ENCODE data around the gene EIPR1.
"Not testable (repeated sequence)": the region's sequence is repeated elsewhere in the genome, so short reads cannot be mapped to it uniquely, and the experiment has no call there.

Gene EIPR1

GRCh38 chr2:3403587-3404334, 26.1 kb upstream of the EIPR1 start:
- no peak for DNase-seq (ENCODE audit: low spot score)

DNA sequence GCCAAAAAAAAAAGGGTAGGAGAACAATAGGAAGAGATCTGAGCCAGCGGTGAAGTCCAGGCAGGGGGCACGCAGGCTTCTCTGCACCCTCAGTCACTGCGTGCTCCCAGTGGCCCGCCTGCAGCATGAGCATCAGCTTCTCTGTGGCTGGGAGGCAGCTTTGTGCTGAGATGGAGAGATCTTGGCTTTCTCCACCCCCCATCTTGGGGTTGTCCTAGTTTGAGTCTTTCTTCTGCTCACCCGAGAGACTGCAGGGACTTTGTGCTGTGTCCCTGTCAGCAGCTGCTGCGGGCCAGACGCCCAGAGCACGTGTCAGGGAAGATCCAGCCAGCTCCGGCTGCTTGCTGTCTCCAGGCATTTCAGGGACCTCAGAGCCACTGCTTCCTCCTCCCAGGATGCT, 22.2 kb upstream of the EIPR1 start:
- peak; percentile 77 for DNase-seq (ENCODE audit: low spot score)

- DNase-seq (ENCODE audit: low spot score), result peak; percentile 34
Observed at GRCh38 chr2:3399381-3399780, 21.8 kb upstream of the EIPR1 start.

DNA sequence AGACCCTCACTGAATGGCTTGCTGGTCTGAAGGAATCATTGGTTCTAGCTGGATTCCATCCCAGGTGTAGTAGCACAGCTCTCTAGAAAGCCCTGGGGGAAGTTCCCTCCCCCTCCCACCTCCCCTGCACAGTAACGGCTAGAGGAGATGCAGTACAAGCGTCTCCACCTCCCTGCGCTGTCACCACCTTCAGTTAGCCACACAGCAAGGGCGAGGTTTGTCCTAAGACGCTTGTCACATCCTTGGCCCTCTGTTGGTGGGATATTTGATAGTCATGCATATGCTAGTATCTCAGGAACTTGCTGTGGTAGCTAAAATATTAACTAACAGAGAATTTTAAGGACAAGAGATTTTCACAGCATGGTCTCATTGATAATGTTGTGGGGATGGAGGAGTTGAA, 21.2 kb upstream of the EIPR1 start:
- DNase-seq (ENCODE audit: low spot score), result peak; percentile 57

DNA sequence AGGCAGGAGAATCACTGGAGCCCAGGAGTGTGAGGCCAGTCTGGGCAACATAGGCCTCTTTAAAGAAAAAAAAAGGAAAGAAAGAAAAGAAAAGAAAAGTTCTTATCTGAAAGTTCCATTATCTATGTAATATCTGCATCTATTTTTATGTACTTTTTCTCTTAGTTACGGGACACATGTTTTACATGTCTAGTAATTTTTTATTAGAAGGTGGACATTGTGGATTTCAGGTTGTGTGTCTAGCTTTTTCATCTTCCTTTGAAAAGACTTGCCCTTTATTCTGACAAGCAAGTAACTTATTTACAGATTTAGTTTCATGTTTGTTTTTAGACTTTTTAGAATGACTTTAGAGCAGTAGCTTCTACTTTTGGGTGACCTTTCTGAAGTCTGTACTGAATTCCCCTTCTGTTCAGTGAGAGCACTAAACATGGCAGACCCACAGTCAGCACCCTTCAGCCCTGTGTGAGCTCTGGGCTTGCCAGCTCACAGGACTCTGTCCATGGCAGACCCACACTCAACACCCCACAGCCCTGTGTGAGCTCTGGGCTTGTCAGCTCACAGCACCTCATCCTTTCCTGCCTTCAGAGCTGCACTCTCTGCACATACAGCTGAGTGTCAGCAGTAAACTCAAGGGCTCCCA, 19.4 kb upstream of the EIPR1 start:
- no peak for DNase-seq (ENCODE audit: low spot score)

GRCh38 chr2:3392216-3392615, 14.6 kb upstream of the EIPR1 start:
- DNase-seq (ENCODE audit: low spot score), result no peak

GRCh38 chr2:3390041-3390440, 12.4 kb upstream of the EIPR1 start:
- no peak for DNase-seq (ENCODE audit: low spot score)

DNA sequence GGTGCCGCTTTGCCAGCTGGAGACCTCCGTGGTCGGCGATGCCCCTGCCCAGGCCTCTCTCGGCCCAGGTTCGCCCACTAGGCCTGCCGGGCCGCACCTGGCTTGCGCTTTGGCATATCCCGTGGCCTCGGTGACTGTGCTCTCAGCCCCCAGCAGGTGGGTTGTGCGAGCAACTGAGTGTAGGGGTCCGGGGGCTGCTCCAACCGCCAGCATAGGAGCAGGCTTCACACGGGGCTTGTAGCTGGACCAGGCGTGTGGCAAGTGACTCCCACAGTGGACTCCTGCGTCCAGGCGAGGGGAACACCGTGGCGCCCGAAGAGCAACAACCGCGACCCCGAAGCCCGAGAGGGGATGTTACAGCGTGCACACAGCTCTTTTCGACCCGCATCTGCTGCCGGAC, 11.6 kb upstream of the EIPR1 start:
- DNase-seq (ENCODE audit: low spot score), result no peak

- DNase-seq (ENCODE audit: low spot score), result no peak
Observed at GRCh38 chr2:3388412-3388738, 10.8 kb upstream of the EIPR1 start.

DNA sequence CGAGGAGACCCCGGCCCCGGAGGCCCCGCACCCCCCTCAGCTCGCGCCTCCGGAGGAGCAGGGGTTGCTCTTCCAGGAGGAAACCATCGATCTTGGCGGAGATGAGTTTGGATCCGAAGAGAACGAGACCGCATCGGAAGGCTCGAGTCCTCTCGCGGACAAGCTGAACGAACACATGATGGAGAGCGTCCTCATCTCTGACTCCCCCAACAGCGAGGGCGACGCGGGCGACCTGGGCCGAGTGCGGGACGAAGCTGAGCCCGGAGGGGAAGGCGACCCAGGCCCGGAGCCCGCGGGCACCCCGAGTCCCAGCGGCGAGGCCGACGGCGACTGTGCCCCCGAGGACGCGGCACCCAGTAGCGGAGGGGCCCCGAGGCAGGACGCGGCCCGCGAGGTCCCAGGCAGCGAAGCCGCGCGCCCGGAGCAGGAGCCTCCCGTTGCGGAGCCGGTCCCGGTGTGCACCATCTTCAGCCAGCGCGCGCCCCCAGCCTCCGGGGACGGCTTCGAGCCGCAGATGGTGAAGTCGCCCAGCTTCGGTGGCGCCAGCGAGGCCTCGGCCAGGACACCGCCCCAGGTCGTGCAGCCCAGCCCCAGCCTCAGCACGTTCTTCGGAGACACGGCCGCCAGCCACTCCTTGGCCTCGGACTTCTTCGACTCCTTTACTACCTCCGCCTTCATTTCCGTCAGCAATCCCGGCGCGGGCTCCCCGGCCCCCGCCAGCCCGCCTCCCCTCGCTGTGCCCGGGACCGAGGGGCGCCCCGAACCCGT, 10.2 kb upstream of the EIPR1 start:
- DNase-seq (ENCODE audit: low spot score), result no peak

DNA sequence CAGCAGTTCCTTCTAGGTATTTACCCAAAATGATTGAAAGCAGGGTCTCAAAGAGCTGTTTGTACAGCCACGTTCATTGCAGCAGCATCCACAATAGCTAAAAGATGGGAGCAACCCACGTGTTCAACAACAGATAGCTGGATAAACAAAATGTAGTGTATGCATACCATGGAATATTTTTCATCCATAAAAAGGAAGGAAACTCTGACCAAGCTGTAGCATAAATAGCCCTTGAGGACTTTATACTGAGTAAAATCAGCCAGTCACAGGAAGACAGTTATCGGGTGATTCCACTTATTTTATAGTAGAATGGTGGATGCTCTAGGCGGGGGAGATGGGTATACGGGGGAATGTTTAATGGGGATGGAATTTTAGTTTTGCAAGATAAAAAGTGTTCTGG, 9.4 kb upstream of the EIPR1 start:
- DNase-seq (ENCODE audit: low spot score), result no peak

DNA sequence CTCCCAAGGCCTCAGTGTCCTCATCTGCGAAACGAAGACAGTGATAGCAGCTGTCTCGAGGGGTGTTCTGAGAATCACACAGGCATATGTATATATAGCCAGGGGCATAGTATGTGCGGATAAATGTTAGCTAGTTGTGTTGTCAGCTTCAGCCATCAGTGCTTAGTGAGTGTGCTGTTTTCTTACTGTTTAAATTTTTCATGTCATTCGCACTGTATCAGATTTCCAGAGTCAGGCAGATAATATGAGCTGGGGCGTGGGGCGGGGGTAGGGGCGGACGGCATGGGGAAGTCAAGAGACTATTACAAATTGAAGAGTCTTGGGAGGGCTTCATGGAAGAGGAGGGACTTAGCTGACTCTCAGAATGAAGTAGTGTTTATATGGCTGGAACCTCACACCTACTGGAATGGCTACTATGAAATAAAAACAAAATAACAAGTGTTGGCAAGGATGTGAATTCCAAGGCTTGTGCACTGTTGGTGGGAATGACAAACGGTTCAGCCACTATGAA, 8.9 kb upstream of the EIPR1 start:
- no peak for DNase-seq (ENCODE audit: low spot score)

DNA sequence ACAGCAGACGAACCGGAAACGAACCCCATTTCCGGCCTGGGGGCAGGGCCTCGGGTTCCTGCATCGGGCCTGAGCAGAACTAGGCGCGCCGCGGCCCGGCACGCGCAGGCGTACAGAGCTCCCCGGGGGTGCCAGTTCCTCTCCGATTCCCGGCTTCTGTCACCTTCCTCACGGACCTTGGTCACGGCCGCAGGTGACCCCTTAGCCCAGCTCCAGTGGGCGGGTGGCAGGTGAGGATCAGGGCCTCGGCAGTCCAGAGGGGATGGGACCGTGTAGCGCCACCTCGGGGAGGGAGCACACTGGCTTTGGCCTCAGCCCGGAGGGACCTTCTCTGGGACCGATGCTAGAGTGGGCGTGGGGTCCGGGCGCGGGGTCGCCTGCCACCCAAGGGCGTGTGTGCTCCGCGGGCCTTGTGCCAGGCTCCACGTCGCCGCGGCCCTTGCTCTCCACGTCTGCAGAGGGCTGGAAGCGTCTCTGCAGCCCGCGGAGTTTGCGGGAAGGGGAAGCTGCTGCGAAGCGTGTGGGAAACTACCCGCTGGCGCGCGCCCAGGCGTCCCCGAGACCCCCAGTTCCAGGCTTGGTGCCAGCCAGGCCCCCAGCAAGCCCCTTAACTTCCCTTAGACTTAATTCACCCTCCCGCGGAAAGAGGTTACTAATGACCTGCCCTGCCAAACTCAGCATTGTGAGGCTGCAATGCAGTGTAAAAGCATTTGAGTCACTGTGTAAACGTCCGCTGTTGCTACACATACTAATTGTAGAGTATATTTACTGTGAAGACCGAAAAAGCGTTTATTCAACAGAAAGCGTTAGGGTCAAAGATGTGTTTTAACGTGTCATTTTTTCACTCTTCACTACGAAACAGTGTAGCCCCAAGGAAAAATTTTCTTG, 2.3 kb upstream of the EIPR1 start, which contains the start of gene TRAPPC12:
Gene TRAPPC12, plus strand, starts transcription at position 48 of the 888 bp plus-strand sequence. CDS start 7,930 bp downstream, outside the sequence.
- DNase-seq (ENCODE audit: low spot score), result peak; percentile 92

DNA sequence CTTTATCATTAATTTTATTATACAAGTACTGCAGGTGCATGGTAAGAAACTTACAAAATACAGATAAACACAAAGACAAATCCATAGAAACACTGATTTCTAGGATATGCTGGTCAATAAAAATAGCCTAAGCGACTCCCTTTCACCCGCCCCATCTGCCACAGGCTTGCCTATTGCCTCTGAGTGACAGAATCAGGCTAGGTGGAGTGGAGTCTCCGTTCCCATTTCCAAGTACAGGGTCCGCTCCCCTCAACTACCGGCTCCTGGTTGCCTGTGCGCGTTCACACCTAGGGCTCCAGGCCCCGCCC, 1.7 kb upstream of the EIPR1 start:
- DNase-seq (ENCODE audit: low spot score), result no peak

DNA sequence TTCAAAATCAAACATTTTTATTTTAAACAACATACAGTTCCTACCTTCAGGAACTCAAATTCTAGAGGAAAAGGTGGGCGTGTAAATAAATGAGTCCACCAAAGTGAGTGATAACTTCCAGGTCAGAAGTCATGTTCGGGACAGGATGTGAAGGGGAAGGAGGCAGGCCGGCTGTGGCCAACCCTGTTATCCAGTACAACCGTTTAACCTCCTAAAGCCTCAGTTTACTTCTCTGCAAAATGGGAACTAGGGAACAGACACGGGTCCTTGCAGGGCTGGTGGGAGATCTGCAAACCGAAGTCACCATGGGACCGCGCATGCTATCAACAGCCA, 373 bp downstream of the EIPR1 start:
- peak; percentile 69 for DNase-seq (ENCODE audit: low spot score)

DNA sequence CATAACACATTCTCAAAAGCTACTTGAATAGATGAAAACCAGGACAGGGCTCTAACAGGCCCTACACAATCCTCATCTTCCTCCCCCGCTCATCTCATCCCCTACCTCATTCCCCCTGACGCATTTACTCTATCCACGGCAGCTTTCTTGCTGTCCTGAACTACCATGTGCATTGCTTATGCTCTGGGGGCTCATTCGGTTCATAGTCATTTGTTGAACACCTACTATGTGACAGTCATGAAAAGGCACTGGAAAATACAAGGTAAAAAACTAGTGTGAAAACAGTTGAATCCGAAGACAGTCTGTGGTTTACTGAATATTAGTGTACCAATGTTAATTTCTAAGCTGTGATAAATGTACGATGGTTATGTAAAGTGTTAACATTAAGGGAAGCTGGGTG, 797 bp downstream of the EIPR1 start:
- no peak for DNase-seq (ENCODE audit: low spot score)

DNA sequence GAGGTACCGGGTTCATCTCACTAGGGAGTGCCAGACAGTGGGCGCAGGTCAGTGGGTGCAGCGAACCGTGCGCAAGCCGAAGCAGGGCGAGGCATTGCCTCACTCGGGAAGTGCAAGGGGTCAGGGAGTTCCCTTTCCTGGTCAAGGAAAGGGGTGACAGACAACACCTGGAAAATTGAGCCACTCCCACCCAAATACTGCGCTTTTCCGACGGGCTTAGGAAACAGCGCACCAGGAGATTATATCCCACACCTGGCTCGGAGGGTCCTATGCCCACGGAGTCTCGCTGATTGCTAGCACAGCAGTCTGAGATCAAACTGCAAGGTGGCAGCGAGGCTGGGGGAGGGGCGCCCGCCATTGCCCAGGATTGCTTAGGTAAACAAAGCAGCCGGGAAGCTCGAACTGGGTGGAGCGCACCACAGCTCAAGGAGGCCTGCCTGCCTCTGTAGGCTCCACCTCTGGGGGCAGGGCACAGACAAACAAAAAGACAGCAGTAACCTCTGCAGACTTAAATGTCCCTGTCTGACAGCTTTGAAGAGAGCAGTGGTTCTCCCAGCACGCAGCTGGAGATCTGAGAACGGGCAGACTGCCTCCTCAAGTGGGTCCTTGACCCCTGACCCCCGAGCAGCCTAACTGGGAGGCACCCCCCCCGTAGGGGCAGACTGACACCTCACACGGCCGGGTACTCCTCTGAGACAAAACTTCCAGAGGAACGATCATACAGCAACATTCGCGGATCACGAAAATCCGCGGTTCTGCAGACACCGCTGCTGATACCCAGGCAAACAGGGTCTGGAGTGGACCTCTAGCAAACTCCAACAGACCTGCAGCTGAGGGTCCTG, 8.1 kb downstream of the EIPR1 start:
- DNase-seq (ENCODE audit: low spot score), result not testable (repeated sequence)

- no peak for DNase-seq (ENCODE audit: low spot score)
Observed at GRCh38 chr2:3368261-3368722, 9.3 kb downstream of the EIPR1 start.

DNA sequence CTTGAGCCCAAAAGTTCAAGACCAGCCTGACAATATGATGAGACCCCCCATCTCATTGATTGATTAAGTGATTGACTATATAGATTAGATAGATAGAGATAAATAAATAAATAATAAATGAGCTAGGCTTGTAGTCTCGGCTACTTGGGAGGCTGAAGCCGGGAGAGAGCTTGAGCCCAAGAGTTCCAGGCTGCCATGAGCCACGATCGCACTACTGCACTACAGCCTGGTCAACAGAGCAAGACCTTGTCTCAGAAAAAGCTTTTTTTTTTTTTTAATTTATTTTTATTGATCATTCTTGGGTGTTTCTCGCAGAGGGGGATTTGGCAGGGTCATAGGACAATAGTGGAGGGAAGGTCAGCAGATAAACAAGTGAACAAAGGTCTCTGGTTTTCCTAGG, 12.4 kb downstream of the EIPR1 start:
- DNase-seq (ENCODE audit: low spot score), result peak; percentile 55

GRCh38 chr2:3361518-3362389, 15.9 kb downstream of the EIPR1 start:
- DNase-seq (ENCODE audit: low spot score), result no peak

Measured in SK-N-DZ (cell line).